Stimulated activated CD8-positive, alpha-beta memory T cell treated with anti-CD3 and anti-CD28 coated beads, Interleukin-7, amount 100 ng/mL, for 4 hours (primary cell): ENCODE measurements around the gene MYO5C.

Experiments used
- DNase-seq, 2 donors: peaks; one replicate each; pipeline ENCODE4 v3.0.0-alpha.2; 2020; ENCODE audit warnings: low read depth in 2 of 2

MYO5C gene

DNA sequence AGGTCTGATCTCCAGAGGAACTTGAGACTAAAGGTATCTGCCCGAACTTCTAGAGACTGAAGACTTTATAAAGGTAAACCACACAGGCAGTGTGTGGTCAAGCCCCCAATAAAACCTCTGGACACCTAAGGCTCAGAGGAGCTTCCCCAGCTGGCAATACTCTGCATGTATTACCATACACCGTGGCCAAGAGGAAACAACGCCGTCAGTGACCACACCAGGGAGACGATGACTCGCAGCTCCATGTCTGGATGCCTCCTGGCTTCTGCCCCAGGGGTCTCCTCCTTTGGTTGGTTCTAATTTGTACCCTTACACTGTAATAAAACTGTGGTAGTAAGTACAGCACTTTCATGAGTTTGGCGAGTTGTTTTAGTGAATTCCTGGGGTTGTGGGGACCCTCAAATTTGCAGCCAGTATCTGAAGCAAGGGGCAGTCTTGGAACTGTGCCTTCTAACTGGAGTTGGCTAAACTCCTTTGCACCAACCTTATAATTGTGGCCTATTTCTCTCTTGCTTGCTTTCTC lies 150.9 kb downstream of the MYO5C start:
- no peak for DNase-seq

- DNase-seq = no peak
These were observed 151.7 kb downstream of the MYO5C start for GRCh38 chr15:52143873-52144272.
